ENCODE results near the gene PPP1R36. TPM values are rescaled to one million over a fixed set of nuclear protein-coding genes. Genes with fewer than 3 reads are reported as not detected.

Gene PPP1R36
- total and polyA plus RNA-seq, 2 donors (not counting 3 experiments of a cell fraction or from before 2014, with no cell fraction given) = 0.28 to 0.60 TPM

GRCh38 chr14:64536488-64537245, 13.1 kb upstream of the PPP1R36 start:
- Histone ChIP-seq H4K20me1 (replicated peaks; ENCODE audit: control insufficient read depth, extremely low read depth, insufficient read depth, low read length) (no peaks in the 10 kb centered on the region), H3K4me3 (replicated peaks in 1 of 3; ENCODE audit: insufficient read depth in 1 of 3, low read depth in 1 of 3, low read length in 3 of 3) (no peak overlapping the region), H3K9me3 (replicated peaks; ENCODE audit: control insufficient read depth, insufficient read depth, low read length) (no peaks in the 10 kb centered on the region), H3K9ac (replicated peaks; ENCODE audit: extremely low read depth, insufficient read depth, low read length) (no peak overlapping the region), H3K27ac (ENCODE audit: insufficient read depth, low read depth, low read length) (no peak overlapping the region), H3K36me3 (ENCODE audit: control insufficient read depth in 2 of 2, extremely low read depth in 1 of 2, insufficient read depth in 2 of 2, low read length in 2 of 2) (no peaks in the 10 kb centered on the region), H3K9me1 (replicated peaks; ENCODE audit: control insufficient read depth, extremely low read depth, insufficient read depth, low read length) (no peaks in the 10 kb centered on the region), H3K79me2 (ENCODE audit: control insufficient read depth, insufficient read depth, low read length) (no peaks in the 10 kb centered on the region), H3K4me2 (ENCODE audit: insufficient read depth, low read length) (no peak overlapping the region), H2AFZ (ENCODE audit: low read depth, low read length) (no peak overlapping the region), H3K27me3 (ENCODE audit: control insufficient read depth in 2 of 2, insufficient read depth in 2 of 2, low read length in 2 of 2) (peaks cover 9 to 10% of the 10 kb centered on the region in 2 experiments), H3K4me1 (ENCODE audit: control insufficient read depth, extremely low read depth, insufficient read depth, low read length) (peaks cover 15% of the 10 kb centered on the region)
- dilution Hi-C loops (cut with MboI; ENCODE audit: extremely low pct_ligation_motif_present, low sequenced_read_pairs) = no loop called here
- FAIRE-seq (no peak), DNase-seq (ENCODE audit: low read depth, low spot score) (no peak)
- POLR2A ChIA-PET = no interaction called here
- TF ChIP-seq MAX (IDR thresholded peaks at IDR 0.05; ENCODE audit: insufficient read depth, insufficient read length) = no peak
- TF ChIP-seq EZH2 (IDR thresholded peaks at IDR 0.05; ENCODE audit: borderline replicate concordance, low read depth, low read length, severe bottlenecking) = no peak
- TF ChIP-seq POLR2A (IDR thresholded peaks at IDR 0.05; ENCODE audit: low read depth, low read length) = no peak
- TF ChIP-seq CTCF (IDR thresholded peaks at IDR 0.05; ENCODE audit: extremely low read depth in 1 of 2, insufficient read depth in 1 of 2, low read depth in 1 of 2, low read length in 2 of 2) = no peak
- no peak for TF ChIP-seq FOS (IDR thresholded peaks at IDR 0.05; ENCODE audit: borderline replicate concordance, insufficient read depth, low read length)
- TF ChIP-seq POLR2AphosphoS5 (IDR thresholded peaks at IDR 0.05; ENCODE audit: insufficient read depth, low read depth, low read length) = no peak
- no peak for TF ChIP-seq MYC (IDR thresholded peaks at IDR 0.05; ENCODE audit: low read depth, low read length)
- TF ChIP-seq GATA2 (IDR thresholded peaks at IDR 0.05; ENCODE audit: insufficient read depth, insufficient read length, low read depth, low read length) = no peak
- TF ChIP-seq JUN (IDR thresholded peaks at IDR 0.05; ENCODE audit: borderline replicate concordance, insufficient read depth, insufficient read length, low read depth) = no peak
- CTCF ChIA-PET = no interaction called here
- no TSS peak for BruUV-seq (replicated peaks)
- intact Hi-C loops (cut with micrococcal nuclease) = no loop called here
